Measurements from ENCODE around the gene EHD2.

EHD2 gene

GRCh38 chr19:47679922-47680857 is 33.0 kb upstream of the EHD2 start:
- no peak overlapping the region for H3K4me3 ChIP-seq (ENCODE audit: low read length)
- H3K9me3 ChIP-seq (ENCODE audit: low read length): no peaks in the 10 kb centered on the region
- no peaks in the 10 kb centered on the region for H3K4me1 ChIP-seq (ENCODE audit: insufficient read depth, low read length)
- H3K36me3 ChIP-seq (ENCODE audit: insufficient read depth, low read length): peaks cover 69% of the 10 kb centered on the region
- H2AFZ ChIP-seq (ENCODE audit: low read depth, low read length): no peak overlapping the region
- H3K27me3 ChIP-seq (ENCODE audit: insufficient read depth, low read length): no peaks in the 10 kb centered on the region

- no peaks in the 10 kb centered on the region for H3K4me1 ChIP-seq (ENCODE audit: insufficient read depth, low read length)
- H3K27me3 ChIP-seq (ENCODE audit: insufficient read depth, low read length): no peaks in the 10 kb centered on the region
- peaks cover 66% of the 10 kb centered on the region for H3K36me3 ChIP-seq (ENCODE audit: insufficient read depth, low read length)
- H3K4me3 ChIP-seq (ENCODE audit: low read length): no peak overlapping the region
- no peaks in the 10 kb centered on the region for H3K9me3 ChIP-seq (ENCODE audit: low read length)
- no peak overlapping the region for H2AFZ ChIP-seq (ENCODE audit: low read depth, low read length)
These were observed 32.3 kb upstream of the EHD2 start for GRCh38 chr19:47680858-47681332.

GRCh38 chr19:47681388-47681787 is 31.8 kb upstream of the EHD2 start:
- Histone ChIP-seq H3K27me3 (ENCODE audit: insufficient read depth, low read length) (no peaks in the 10 kb centered on the region), H2AFZ (ENCODE audit: low read depth, low read length) (no peak overlapping the region), H3K36me3 (ENCODE audit: insufficient read depth, low read length) (peaks cover 63% of the 10 kb centered on the region), H3K4me3 (ENCODE audit: low read length) (no peak overlapping the region), H3K9me3 (ENCODE audit: low read length) (no peaks in the 10 kb centered on the region), H3K4me1 (ENCODE audit: insufficient read depth, low read length) (no peaks in the 10 kb centered on the region)

- no peaks in the 10 kb centered on the region for H3K9me3 ChIP-seq (ENCODE audit: low read length)
- no peak overlapping the region for H3K4me3 ChIP-seq (ENCODE audit: low read length)
- peaks cover 60% of the 10 kb centered on the region for H3K36me3 ChIP-seq (ENCODE audit: insufficient read depth, low read length)
- H2AFZ ChIP-seq (ENCODE audit: low read depth, low read length): no peak overlapping the region
- H3K4me1 ChIP-seq (ENCODE audit: insufficient read depth, low read length): no peaks in the 10 kb centered on the region
- H3K27me3 ChIP-seq (ENCODE audit: insufficient read depth, low read length): no peaks in the 10 kb centered on the region
These were observed 31.3 kb upstream of the EHD2 start for GRCh38 chr19:47681936-47682335.

- no peak overlapping the region for H3K4me3 ChIP-seq (ENCODE audit: low read length)
- H3K27me3 ChIP-seq (ENCODE audit: insufficient read depth, low read length): no peaks in the 10 kb centered on the region
- H2AFZ ChIP-seq (ENCODE audit: low read depth, low read length): no peak overlapping the region
- peaks cover 54% of the 10 kb centered on the region for H3K36me3 ChIP-seq (ENCODE audit: insufficient read depth, low read length)
- H3K4me1 ChIP-seq (ENCODE audit: insufficient read depth, low read length): no peaks in the 10 kb centered on the region
- H3K9me3 ChIP-seq (ENCODE audit: low read length): no peaks in the 10 kb centered on the region
These were observed 30.3 kb upstream of the EHD2 start for GRCh38 chr19:47682939-47683338.

- Histone ChIP-seq H3K4me1 (ENCODE audit: insufficient read depth, low read length) (no peaks in the 10 kb centered on the region), H3K27me3 (ENCODE audit: insufficient read depth, low read length) (no peaks in the 10 kb centered on the region), H3K9me3 (ENCODE audit: low read length) (no peaks in the 10 kb centered on the region), H2AFZ (ENCODE audit: low read depth, low read length) (no peak overlapping the region), H3K4me3 (ENCODE audit: low read length) (no peak overlapping the region), H3K36me3 (ENCODE audit: insufficient read depth, low read length) (peaks cover 45% of the 10 kb centered on the region)
These were observed 26.4 kb upstream of the EHD2 start for GRCh38 chr19:47686679-47687450.

GRCh38 chr19:47687906-47688305 is 25.3 kb upstream of the EHD2 start:
- Histone ChIP-seq H3K27me3 (ENCODE audit: insufficient read depth, low read length) (no peaks in the 10 kb centered on the region), H3K4me1 (ENCODE audit: insufficient read depth, low read length) (no peaks in the 10 kb centered on the region), H2AFZ (ENCODE audit: low read depth, low read length) (no peak overlapping the region), H3K36me3 (ENCODE audit: insufficient read depth, low read length) (peaks cover 46% of the 10 kb centered on the region), H3K4me3 (ENCODE audit: low read length) (no peak overlapping the region), H3K9me3 (ENCODE audit: low read length) (no peaks in the 10 kb centered on the region)

GRCh38 chr19:47691090-47691489 is 22.1 kb upstream of the EHD2 start:
- Histone ChIP-seq H3K9me3 (ENCODE audit: low read length) (no peaks in the 10 kb centered on the region), H3K36me3 (ENCODE audit: insufficient read depth, low read length) (peaks cover 38% of the 10 kb centered on the region), H3K4me3 (ENCODE audit: low read length) (no peak overlapping the region), H3K27me3 (ENCODE audit: insufficient read depth, low read length) (no peaks in the 10 kb centered on the region), H2AFZ (ENCODE audit: low read depth, low read length) (no peak overlapping the region), H3K4me1 (ENCODE audit: insufficient read depth, low read length) (no peaks in the 10 kb centered on the region)

- no peak overlapping the region for H2AFZ ChIP-seq (ENCODE audit: low read depth, low read length)
- no peaks in the 10 kb centered on the region for H3K9me3 ChIP-seq (ENCODE audit: low read length)
- H3K4me1 ChIP-seq (ENCODE audit: insufficient read depth, low read length): no peaks in the 10 kb centered on the region
- H3K36me3 ChIP-seq (ENCODE audit: insufficient read depth, low read length): peaks cover 36% of the 10 kb centered on the region
- no peak overlapping the region for H3K4me3 ChIP-seq (ENCODE audit: low read length)
- H3K27me3 ChIP-seq (ENCODE audit: insufficient read depth, low read length): no peaks in the 10 kb centered on the region
These were observed 21.4 kb upstream of the EHD2 start for GRCh38 chr19:47691782-47692181.

- peaks cover 2% of the 10 kb centered on the region for H3K4me1 ChIP-seq (ENCODE audit: insufficient read depth, low read length)
- H3K4me3 ChIP-seq (ENCODE audit: low read length): no peak overlapping the region
- H3K9me3 ChIP-seq (ENCODE audit: low read length): no peaks in the 10 kb centered on the region
- H3K27me3 ChIP-seq (ENCODE audit: insufficient read depth, low read length): no peaks in the 10 kb centered on the region
- H3K36me3 ChIP-seq (ENCODE audit: insufficient read depth, low read length): peaks cover 33% of the 10 kb centered on the region
- no peak overlapping the region for H2AFZ ChIP-seq (ENCODE audit: low read depth, low read length)
These were observed 19.7 kb upstream of the EHD2 start for GRCh38 chr19:47693489-47693888.

GRCh38 chr19:47693903-47694302 is 19.3 kb upstream of the EHD2 start:
- H3K4me3 ChIP-seq (ENCODE audit: low read length): no peak overlapping the region
- no peaks in the 10 kb centered on the region for H3K9me3 ChIP-seq (ENCODE audit: low read length)
- H2AFZ ChIP-seq (ENCODE audit: low read depth, low read length): no peak overlapping the region
- peaks cover 2% of the 10 kb centered on the region for H3K4me1 ChIP-seq (ENCODE audit: insufficient read depth, low read length)
- peaks cover 34% of the 10 kb centered on the region for H3K36me3 ChIP-seq (ENCODE audit: insufficient read depth, low read length)
- H3K27me3 ChIP-seq (ENCODE audit: insufficient read depth, low read length): no peaks in the 10 kb centered on the region

- Histone ChIP-seq H3K4me3 (ENCODE audit: low read length) (no peak overlapping the region), H3K9me3 (ENCODE audit: low read length) (no peaks in the 10 kb centered on the region), H3K27me3 (ENCODE audit: insufficient read depth, low read length) (no peaks in the 10 kb centered on the region), H3K4me1 (ENCODE audit: insufficient read depth, low read length) (peaks cover 2% of the 10 kb centered on the region), H2AFZ (ENCODE audit: low read depth, low read length) (no peak overlapping the region), H3K36me3 (ENCODE audit: insufficient read depth, low read length) (peaks cover 38% of the 10 kb centered on the region)
These were observed 18.6 kb upstream of the EHD2 start for GRCh38 chr19:47694466-47695273.

All from neuron (in vitro differentiated cells).